Transverse colon (tissue), 3 donors: ENCODE data around the gene TNK2.

ENCODE experiments used
- POLR2A ChIP-seq: fragments of 450-650 bp; IDR thresholded peaks from one replicate; pipeline ENCODE4 v1.6.1; 2016; ENCODE audit warnings: antibody characterized with exemption, mild to moderate bottlenecking, moderate library complexity
- TF ChIP-seq, protein P1 (sequence below), 5 experiments: fragments of 200-600 bp in 3 of 5; fragments of 450-650 bp in 2 of 5; sonication (generic) in 3 of 5; IDR thresholded peaks; 1 replicate in 2 of 5; 2 replicates in 3 of 5; pipeline ENCODE4 v1.5.1; 2016 to 2017; ENCODE audit warnings: antibody characterized with exemption in 5 of 5, inconsistent platforms in 3 of 5, mild to moderate bottlenecking in 2 of 5, moderate library complexity in 1 of 5

DNA sequence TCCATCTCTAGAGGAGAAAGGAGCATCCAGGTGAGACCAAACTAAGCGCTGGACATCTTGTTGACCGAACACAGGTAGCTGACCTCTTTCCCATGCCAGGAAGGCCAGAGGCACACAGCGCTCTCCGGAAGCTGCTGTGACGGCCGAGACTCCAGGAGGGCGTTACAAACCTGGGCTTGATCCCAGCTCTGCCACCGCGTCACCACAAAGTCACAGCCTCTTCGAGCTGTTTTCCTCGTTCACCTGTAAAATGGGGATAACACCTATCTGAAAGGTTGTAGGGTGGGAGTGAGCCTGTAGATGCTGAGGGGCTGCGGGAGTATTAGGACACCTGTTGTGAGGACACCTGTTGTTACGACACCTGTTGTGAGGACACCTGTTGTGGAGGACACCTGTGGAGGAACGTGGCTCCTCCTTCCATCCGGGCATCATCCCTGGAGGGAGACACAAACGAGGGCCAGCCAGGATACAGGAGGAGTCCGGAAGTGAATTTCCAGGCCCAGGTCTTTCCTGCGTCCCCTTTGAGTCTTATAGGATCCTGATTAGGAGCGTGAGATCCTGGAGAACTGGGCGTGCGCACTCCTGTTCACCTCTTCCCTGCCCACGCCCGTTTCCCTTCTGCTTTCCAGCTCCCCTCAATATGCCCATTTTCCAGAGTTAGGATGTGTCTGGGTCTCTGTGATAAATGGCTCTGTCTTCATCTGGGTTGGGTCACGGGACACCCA, 94.3 kb downstream of the TNK2 start:
- TF ChIP-seq, protein P1, sequence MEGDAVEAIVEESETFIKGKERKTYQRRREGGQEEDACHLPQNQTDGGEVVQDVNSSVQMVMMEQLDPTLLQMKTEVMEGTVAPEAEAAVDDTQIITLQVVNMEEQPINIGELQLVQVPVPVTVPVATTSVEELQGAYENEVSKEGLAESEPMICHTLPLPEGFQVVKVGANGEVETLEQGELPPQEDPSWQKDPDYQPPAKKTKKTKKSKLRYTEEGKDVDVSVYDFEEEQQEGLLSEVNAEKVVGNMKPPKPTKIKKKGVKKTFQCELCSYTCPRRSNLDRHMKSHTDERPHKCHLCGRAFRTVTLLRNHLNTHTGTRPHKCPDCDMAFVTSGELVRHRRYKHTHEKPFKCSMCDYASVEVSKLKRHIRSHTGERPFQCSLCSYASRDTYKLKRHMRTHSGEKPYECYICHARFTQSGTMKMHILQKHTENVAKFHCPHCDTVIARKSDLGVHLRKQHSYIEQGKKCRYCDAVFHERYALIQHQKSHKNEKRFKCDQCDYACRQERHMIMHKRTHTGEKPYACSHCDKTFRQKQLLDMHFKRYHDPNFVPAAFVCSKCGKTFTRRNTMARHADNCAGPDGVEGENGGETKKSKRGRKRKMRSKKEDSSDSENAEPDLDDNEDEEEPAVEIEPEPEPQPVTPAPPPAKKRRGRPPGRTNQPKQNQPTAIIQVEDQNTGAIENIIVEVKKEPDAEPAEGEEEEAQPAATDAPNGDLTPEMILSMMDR (IDR thresholded peaks at IDR 0.05): no peak
- TF ChIP-seq POLR2A: no peak
